HUES48 (cell line): ENCODE data around the gene PGRMC2.

Experiments used
- H3K27ac ChIP-seq: one replicate; pipeline ENCODE4 v1.7.0; 2013; ENCODE audit warnings: low read depth, low read length, inconsistent platforms
- H3K27me3 ChIP-seq: 2 replicates; pipeline ENCODE4 v1.6.1; 2013; ENCODE audit warnings: mild to moderate bottlenecking, low read length; ENCODE audit not compliant: control insufficient read depth, insufficient read depth
- H3K36me3 ChIP-seq: 2 replicates; pipeline ENCODE4 v1.6.1; 2013; ENCODE audit warnings: low read length; ENCODE audit not compliant: control insufficient read depth, insufficient read depth
- H3K4me1 ChIP-seq: 2 replicates; pipeline ENCODE4 v1.6.1; 2013; ENCODE audit warnings: mild to moderate bottlenecking, low read length; ENCODE audit not compliant: control insufficient read depth, insufficient read depth
- H3K4me3 ChIP-seq: 2 replicates; pipeline ENCODE4 v1.5.1; 2013; ENCODE audit warnings: mild to moderate bottlenecking, low read depth, low read length
- H3K9ac ChIP-seq: 2 replicates; pipeline ENCODE4 v1.6.1; 2013; ENCODE audit warnings: mild to moderate bottlenecking, low read depth, low read length, moderate library complexity
- H3K9me3 ChIP-seq: 2 replicates; pipeline ENCODE4 v1.6.1; 2013; ENCODE audit warnings: low read length; ENCODE audit not compliant: control insufficient read depth, insufficient read depth

The PGRMC2 gene

GRCh38 chr4:128242601-128243000 lies 45.0 kb downstream of the PGRMC2 start:
- Histone ChIP-seq H3K27me3 (no peaks in the 10 kb centered on the region), H3K4me1 (no peaks in the 10 kb centered on the region), H3K36me3 (no peaks in the 10 kb centered on the region), H3K27ac (no peak overlapping the region), H3K4me3 (no peak overlapping the region), H3K9me3 (peaks cover 19% of the 10 kb centered on the region), H3K9ac (no peak overlapping the region)

- no peak overlapping the region for H3K4me3 ChIP-seq
- no peak overlapping the region for H3K9ac ChIP-seq
- peaks cover 14% of the 10 kb centered on the region for H3K9me3 ChIP-seq
- no peaks in the 10 kb centered on the region for H3K4me1 ChIP-seq
- H3K36me3 ChIP-seq = no peaks in the 10 kb centered on the region
- no peaks in the 10 kb centered on the region for H3K27me3 ChIP-seq
- no peak overlapping the region for H3K27ac ChIP-seq
Measured at GRCh38 chr4:128241981-128242380, 45.6 kb downstream of the PGRMC2 start.

GRCh38 chr4:128241425-128241913 lies 46.1 kb downstream of the PGRMC2 start:
- no peaks in the 10 kb centered on the region for H3K4me1 ChIP-seq
- H3K36me3 ChIP-seq = no peaks in the 10 kb centered on the region
- no peaks in the 10 kb centered on the region for H3K27me3 ChIP-seq
- H3K9ac ChIP-seq = no peak overlapping the region
- H3K27ac ChIP-seq = no peak overlapping the region
- no peak overlapping the region for H3K4me3 ChIP-seq
- peaks cover 9% of the 10 kb centered on the region for H3K9me3 ChIP-seq

- H3K27ac ChIP-seq = no peak overlapping the region
- no peaks in the 10 kb centered on the region for H3K27me3 ChIP-seq
- H3K36me3 ChIP-seq = no peaks in the 10 kb centered on the region
- no peak overlapping the region for H3K4me3 ChIP-seq
- no peak overlapping the region for H3K9ac ChIP-seq
- H3K4me1 ChIP-seq = no peaks in the 10 kb centered on the region
- H3K9me3 ChIP-seq = peaks cover 6% of the 10 kb centered on the region; the same call in 1 of the 2 replicates
Measured at GRCh38 chr4:128241019-128241418, 46.6 kb downstream of the PGRMC2 start.

- Histone ChIP-seq H3K36me3 (no peaks in the 10 kb centered on the region), H3K9me3 (no peaks in the 10 kb centered on the region), H3K4me3 (no peak overlapping the region), H3K9ac (no peak overlapping the region), H3K27me3 (no peaks in the 10 kb centered on the region), H3K4me1 (no peaks in the 10 kb centered on the region), H3K27ac (no peak overlapping the region)
Measured at GRCh38 chr4:128234836-128235235, 52.8 kb downstream of the PGRMC2 start.

GRCh38 chr4:128232719-128233118 lies 54.9 kb downstream of the PGRMC2 start:
- Histone ChIP-seq H3K9me3 (no peaks in the 10 kb centered on the region), H3K4me1 (no peaks in the 10 kb centered on the region), H3K36me3 (no peaks in the 10 kb centered on the region), H3K4me3 (no peak overlapping the region), H3K27ac (no peak overlapping the region), H3K9ac (no peak overlapping the region), H3K27me3 (no peaks in the 10 kb centered on the region)

- Histone ChIP-seq H3K36me3 (no peaks in the 10 kb centered on the region), H3K27me3 (no peaks in the 10 kb centered on the region), H3K4me1 (no peaks in the 10 kb centered on the region), H3K9me3 (no peaks in the 10 kb centered on the region), H3K9ac (no peak overlapping the region), H3K4me3 (no peak overlapping the region), H3K27ac (no peak overlapping the region)
Measured at GRCh38 chr4:128228845-128229795, 58.5 kb downstream of the PGRMC2 start.

GRCh38 chr4:128227991-128228571 lies 59.5 kb downstream of the PGRMC2 start:
- Histone ChIP-seq H3K4me3 (no peak overlapping the region), H3K27ac (no peak overlapping the region), H3K27me3 (no peaks in the 10 kb centered on the region), H3K36me3 (no peaks in the 10 kb centered on the region), H3K4me1 (no peaks in the 10 kb centered on the region), H3K9ac (no peak overlapping the region), H3K9me3 (no peaks in the 10 kb centered on the region)

GRCh38 chr4:128225148-128225547 lies 62.5 kb downstream of the PGRMC2 start:
- H3K4me3 ChIP-seq = no peak overlapping the region
- H3K4me1 ChIP-seq = no peaks in the 10 kb centered on the region
- H3K27ac ChIP-seq = no peak overlapping the region
- H3K36me3 ChIP-seq = no peaks in the 10 kb centered on the region
- H3K9me3 ChIP-seq = no peaks in the 10 kb centered on the region
- H3K27me3 ChIP-seq = no peaks in the 10 kb centered on the region
- no peak overlapping the region for H3K9ac ChIP-seq

GRCh38 chr4:128221586-128221985 lies 66.0 kb downstream of the PGRMC2 start:
- Histone ChIP-seq H3K9me3 (no peaks in the 10 kb centered on the region), H3K9ac (no peak overlapping the region), H3K4me1 (no peaks in the 10 kb centered on the region), H3K36me3 (no peaks in the 10 kb centered on the region), H3K4me3 (no peak overlapping the region), H3K27ac (no peak overlapping the region), H3K27me3 (no peaks in the 10 kb centered on the region)
